ENCODE measurements around the gene CAPRIN1. TPM values are rescaled to one million over a fixed set of nuclear protein-coding genes. Genes with fewer than 3 reads are reported as not detected.

Gene CAPRIN1
- total RNA-seq, 1 donor from 2014 or later = 164 TPM

DNA sequence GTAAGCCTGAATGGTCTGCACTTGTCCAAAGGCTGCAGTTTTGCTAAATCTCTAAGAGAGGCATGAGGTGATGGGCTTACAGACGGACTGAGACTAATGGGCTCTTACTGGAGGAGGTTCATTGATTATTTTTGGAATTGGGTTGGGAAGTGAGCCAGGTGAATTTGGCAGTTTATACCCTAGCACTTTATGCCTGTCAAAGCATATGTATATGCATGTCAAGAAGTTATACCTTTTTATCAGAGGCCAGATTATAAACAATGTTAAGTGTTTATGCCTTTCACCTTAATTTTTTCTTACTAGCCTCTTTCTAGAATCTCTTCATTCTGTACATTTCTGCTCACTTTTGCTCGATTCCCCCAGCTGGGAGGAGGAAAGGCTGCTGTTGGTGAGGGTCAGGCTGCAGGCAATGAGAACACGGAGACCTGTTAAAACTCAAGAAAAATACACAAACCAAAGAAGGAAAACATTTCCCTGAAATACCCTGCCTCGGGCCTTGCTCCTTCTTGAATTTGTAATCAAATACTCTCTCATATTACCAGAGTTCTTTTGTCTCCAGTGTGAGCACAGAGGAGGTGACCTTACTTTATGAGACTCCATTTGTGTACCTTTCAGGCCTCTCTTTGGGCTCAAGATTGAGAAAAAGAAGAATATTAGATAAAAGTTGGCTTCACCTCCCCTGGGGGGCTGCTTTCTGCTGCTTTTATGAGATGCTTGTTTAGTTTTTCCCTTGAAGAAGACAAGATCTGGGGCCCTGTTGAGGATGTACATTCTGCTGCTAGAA is 73.5 kb downstream of the CAPRIN1 start:
- TF ChIP-seq, protein P1, sequence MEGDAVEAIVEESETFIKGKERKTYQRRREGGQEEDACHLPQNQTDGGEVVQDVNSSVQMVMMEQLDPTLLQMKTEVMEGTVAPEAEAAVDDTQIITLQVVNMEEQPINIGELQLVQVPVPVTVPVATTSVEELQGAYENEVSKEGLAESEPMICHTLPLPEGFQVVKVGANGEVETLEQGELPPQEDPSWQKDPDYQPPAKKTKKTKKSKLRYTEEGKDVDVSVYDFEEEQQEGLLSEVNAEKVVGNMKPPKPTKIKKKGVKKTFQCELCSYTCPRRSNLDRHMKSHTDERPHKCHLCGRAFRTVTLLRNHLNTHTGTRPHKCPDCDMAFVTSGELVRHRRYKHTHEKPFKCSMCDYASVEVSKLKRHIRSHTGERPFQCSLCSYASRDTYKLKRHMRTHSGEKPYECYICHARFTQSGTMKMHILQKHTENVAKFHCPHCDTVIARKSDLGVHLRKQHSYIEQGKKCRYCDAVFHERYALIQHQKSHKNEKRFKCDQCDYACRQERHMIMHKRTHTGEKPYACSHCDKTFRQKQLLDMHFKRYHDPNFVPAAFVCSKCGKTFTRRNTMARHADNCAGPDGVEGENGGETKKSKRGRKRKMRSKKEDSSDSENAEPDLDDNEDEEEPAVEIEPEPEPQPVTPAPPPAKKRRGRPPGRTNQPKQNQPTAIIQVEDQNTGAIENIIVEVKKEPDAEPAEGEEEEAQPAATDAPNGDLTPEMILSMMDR (IDR thresholded peaks at IDR 0.05) = no peak
- Histone ChIP-seq H3K4me3 (no peak overlapping the region), H3K36me3 (peaks cover 98% of the 10 kb centered on the region), H3K4me1 (no peaks in the 10 kb centered on the region), H3K27me3 (no peaks in the 10 kb centered on the region), H3K9me3 (no peaks in the 10 kb centered on the region), H3K27ac (no peak overlapping the region)
- intact Hi-C loops (cut with DNase I) = no loop called here
- DNase-seq = no peak
- no peak for ATAC-seq

DNA sequence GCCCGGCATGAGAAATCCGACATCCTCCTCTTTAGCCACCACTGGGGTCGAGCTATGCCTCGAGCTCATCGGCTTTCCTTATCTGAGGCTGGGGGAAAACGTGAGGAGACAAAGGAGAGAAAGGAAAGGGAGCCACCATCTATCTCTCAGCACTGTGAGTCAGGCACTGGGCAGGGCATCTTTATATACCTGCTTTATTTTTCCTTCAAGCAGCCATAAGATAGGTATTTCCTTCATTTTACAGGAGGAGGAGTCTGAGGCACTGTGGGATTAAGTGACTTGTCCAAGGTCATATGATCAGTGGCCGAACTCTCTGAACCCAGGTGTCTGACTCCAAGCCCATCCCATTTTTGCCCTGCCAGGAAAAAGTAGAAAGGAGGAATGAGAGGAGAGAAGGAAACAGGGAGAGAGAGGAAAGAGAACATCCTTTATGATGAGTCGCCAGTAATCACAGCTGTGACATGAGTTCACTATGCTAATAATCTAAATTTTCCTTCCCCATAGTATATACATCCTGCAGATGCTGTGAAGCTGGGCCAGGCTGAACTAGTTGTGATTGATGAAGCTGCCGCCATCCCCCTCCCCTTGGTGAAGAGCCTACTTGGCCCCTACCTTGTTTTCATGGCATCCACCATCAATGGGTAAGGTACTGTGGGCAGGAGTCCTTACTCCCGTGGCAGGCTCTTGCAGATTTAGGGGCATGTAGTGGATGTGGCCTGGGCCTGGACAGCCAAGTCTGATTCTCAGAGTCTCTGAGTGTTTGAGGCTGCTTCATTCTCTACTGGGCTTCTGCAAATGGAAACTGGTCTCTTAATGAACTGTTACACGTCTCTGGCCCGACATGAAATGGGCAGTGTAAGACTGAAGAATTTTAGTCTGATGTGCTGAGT is 75.7 kb downstream of the CAPRIN1 start:
- TF ChIP-seq, protein P1 (IDR thresholded peaks at IDR 0.05) = no peak
- ATAC-seq (no peak), DNase-seq (no peak)
- no peak overlapping the region for H3K27ac ChIP-seq
- H3K9me3 ChIP-seq = no peaks in the 10 kb centered on the region
- H3K4me1 ChIP-seq = no peaks in the 10 kb centered on the region
- H3K4me3 ChIP-seq = no peak overlapping the region
- H3K27me3 ChIP-seq = no peaks in the 10 kb centered on the region
- H3K36me3 ChIP-seq = peaks cover 98% of the 10 kb centered on the region
- intact Hi-C loops (cut with DNase I) = no loop called here

DNA sequence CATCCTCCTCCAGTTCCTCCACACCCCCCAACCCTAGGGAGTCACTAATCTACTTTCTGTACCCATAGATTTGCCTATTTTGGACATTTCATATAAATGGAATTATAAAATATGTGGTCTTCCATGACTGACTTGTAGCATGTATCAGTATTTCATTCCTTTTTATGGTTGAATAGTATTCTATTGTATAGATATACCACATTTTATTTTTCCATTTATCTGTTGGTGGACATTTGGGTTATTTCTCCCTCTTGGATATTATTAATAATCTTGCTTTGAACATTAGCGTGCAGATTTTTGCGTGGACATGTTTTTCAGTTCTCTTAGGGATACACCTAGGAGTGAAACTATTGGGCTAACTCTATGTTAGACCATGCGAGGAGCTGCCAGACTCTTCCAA is 77.3 kb downstream of the CAPRIN1 start:
- Histone ChIP-seq H3K4me1 (no peaks in the 10 kb centered on the region), H3K4me3 (no peak overlapping the region), H3K36me3 (peaks cover 98% of the 10 kb centered on the region), H3K27me3 (no peaks in the 10 kb centered on the region), H3K27ac (no peak overlapping the region), H3K9me3 (no peaks in the 10 kb centered on the region)
- intact Hi-C loops (cut with DNase I) = no loop called here
- TF ChIP-seq, protein P1 (IDR thresholded peaks at IDR 0.05) = no peak
- ATAC-seq (no peak), DNase-seq (no peak)

DNA sequence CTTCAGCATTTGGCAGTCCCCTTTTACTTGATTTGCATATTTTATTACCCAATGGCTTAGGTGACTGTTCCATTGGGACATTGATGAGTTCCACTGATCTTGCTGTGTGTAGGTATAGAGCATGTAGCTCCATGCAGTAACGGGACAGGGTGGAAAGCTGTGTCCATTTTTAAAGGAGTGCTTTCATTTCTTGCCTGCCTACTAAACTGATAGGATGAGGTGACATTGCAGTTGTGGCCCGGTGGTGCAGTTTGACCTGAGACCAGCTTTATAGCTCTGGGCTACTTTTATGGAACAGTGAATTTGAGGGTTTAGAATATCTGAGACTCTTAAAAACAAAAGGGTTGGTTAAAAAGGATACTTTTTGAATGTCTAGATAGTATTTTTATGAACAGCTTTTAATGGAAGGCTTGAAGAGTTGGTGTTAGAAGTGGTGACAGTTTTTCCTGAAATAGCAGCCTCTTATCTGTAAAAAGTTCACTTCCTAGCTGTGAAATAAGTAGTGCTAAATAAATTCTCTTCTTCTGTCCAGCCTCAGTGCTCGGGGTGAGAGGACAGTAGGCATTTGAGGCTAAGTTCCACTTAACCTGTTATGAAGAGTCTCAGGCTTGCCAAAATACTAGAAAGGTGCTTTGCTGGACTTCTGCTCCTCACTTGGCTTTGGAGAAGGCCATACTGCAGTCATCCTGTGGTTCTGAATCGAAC is 80.9 kb downstream of the CAPRIN1 start:
- Histone ChIP-seq H3K36me3 (peaks cover 97% of the 10 kb centered on the region), H3K27ac (no peak overlapping the region), H3K27me3 (no peaks in the 10 kb centered on the region), H3K9me3 (no peaks in the 10 kb centered on the region), H3K4me1 (no peaks in the 10 kb centered on the region), H3K4me3 (no peak overlapping the region)
- no peak for DNase-seq
- intact Hi-C loops (cut with DNase I) = no loop called here
- TF ChIP-seq, protein P1 (IDR thresholded peaks at IDR 0.05) = no peak
- ATAC-seq = no peak

DNA sequence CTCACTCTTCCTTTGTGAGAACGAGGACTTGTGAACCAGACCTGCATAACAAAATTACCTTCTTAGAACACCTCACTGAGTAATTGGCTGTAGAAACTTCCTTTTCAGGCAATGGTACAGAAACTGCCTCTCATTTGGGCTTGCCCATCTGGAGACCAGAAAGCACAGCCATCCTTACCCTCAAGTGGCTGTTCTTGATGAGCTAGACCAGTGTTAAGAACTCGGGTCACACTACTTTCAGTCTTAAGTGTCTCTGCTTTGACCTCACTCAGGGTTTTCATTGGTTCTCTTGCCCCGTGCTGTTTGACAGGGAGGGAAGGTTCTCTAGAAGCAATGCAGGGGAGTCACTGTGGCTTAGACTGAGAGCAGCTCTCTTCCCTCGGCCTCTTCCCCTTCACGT is 83.2 kb downstream of the CAPRIN1 start:
- TF ChIP-seq, protein P1 (IDR thresholded peaks at IDR 0.05) = no peak
- Histone ChIP-seq H3K9me3 (no peaks in the 10 kb centered on the region), H3K27ac (no peak overlapping the region), H3K27me3 (no peaks in the 10 kb centered on the region), H3K36me3 (peaks cover 99% of the 10 kb centered on the region), H3K4me1 (no peaks in the 10 kb centered on the region), H3K4me3 (no peak overlapping the region)
- no peak for DNase-seq
- no peak for ATAC-seq
- intact Hi-C loops (cut with DNase I) = no loop called here

Measured in upper lobe of right lung (tissue), 1 donor.